HG03097 (cell line): ENCODE measurements around the gene CHST6.
"Not testable (repeated sequence)": the region's sequence is repeated elsewhere in the genome, so short reads cannot be mapped to it uniquely, and the experiment has no call there.

ENCODE experiments used
- ATAC-seq: cut with Tn5 transposase; IDR thresholded peaks from one replicate; pipeline ENCODE4 v1.9.1; 2021; ENCODE audit not compliant: unreplicated experiment, low FRiP score

CHST6 gene

DNA sequence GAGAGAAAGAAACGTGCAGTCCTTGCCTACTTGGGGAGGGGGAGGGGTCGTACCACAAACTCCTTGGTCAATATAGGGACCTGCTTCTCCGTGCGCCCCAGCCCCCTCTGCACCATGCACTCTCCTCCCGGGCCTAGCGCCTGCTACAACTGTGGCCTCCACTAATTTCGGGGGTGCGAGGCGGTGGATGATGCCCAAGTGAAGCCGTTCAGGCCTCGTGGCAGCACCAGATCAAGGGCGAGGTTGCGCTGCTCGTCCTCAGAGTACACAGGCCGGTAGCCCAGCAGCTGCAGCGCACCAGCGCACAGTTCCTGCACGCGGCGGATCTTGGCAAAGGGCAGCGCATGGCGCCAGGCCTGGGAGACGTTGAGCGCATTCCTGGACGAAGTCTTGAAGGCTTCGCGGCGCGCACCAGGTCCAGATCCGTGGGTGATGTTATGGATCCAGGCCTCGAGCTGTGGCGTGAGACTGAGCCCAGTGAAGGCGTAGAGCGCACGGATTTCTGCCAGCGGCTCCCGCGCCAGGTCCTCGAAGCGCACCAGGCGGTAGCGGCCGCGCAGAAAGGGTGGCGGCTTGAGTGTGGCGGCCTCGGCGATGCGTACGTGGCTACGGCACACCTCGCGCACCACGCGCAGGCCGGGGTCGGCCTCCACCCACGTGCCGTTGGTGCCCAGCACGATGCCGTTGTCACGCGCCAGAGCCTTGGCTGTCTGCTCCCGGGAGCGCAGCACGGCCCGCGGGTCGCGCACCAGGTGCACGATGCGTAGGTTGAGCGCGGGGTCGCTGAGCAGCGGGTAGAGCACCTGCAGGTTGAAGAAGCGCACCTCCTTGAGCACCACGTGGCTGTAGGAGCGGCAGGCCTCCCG lies 16.5 kb downstream of the CHST6 start:
- ATAC-seq = no peak

DNA sequence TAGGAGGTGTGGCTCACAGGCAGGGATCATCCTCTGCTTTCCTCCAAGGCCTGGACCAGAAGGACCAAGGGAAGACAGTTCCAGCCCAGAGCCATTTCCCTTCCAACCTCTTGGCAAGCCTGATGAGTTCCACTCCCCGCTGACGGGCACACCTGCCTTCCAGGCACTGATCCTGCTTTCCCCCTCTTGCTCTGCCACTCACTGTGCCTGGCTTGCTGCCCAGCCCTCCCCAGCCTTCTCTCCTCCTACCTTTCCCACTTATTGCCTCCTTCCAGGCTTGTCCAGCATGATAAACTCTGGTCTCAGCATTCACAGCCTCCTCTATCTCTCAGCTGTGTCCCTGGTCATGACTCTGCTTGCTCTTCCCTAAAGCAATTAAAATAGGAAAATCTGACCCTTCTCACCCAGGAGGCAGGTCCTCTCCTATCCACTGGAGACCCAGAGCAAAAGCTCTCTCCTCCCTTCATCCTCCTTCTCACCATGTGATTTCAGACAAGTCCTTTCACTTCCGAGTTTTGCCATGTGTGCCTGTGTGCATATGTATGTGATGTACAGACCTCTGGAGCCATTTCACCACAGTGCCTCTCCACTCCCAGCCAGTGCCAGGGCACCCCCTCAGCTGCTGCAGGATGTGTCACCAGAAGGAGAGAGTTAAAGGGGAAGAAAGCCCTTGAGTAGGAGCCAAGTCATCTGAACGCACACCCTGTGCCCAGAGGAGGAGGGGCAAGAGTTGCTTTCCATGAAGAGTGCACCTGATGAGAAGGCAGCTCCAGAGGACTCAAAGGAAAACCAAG lies 17.4 kb downstream of the CHST6 start:
- ATAC-seq = no peak

- ATAC-seq = no peak
Observed at GRCh38 chr16:75476817-75477216, 18.4 kb downstream of the CHST6 start.

DNA sequence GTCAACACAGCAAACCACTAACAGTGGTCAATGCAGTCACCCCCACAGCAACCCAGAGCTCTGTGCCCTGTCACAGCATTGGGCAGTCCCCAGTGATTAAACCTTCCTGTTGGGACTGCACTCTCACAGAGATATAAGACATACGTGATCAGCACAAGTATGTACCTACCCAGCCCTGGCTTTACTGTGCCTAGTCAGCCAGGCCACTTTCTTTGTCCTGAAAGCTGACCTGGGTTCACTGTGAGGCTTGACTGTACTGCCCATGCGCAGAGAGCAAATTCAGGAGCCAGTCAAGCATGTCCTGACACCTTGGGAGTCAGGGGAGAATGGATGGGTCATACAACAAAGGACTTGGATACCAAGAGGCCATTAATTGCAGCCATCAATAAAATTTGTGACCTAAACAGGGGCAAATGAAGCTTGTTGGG lies 19.8 kb downstream of the CHST6 start:
- ATAC-seq = no peak

DNA sequence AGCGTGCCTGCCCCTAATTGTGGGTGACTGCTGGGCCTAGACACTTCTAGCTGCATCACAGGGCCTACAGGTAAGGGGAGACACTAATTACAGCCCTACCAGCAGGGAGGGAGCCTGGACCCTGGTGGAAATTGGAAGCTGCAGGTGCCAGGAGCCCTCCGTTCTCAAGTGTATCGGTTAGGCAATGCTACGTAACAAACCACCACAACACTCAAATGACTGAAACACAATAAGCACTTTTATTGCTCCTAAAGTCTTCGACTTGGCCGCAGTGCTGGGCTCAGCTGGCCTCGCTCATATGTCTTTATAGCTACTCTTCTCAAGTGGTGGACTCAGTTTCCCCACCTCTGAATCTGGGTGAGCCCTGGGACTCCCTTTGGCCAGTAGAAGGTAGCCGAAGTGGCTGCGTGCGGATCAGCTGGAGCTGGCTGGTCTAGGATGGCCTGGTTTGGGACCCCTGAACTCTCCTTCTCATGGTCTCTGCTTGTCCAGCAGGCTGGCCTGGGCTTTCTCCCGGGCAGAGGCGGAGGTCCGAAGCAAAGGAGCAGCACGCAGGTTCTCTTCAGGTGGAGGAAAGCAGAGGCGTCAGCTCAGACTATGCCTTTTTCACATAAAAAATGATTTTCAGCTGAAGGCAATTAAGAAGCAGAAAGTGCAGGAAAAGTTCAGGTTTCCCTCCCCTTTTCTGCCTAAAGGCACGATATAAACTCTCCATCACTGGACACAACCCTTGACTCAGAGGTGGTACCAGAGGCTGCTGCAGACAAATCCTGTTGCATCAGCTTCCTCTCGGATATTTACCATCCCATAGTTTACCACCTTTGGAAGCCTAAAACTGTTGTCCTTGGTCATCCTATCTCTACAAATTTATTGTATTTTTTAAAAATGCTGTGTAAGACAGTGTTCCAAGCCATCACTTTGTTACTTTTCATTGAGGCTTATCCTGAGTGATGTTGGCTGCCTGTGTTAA lies 22.0 kb downstream of the CHST6 start:
- no peak for ATAC-seq

DNA sequence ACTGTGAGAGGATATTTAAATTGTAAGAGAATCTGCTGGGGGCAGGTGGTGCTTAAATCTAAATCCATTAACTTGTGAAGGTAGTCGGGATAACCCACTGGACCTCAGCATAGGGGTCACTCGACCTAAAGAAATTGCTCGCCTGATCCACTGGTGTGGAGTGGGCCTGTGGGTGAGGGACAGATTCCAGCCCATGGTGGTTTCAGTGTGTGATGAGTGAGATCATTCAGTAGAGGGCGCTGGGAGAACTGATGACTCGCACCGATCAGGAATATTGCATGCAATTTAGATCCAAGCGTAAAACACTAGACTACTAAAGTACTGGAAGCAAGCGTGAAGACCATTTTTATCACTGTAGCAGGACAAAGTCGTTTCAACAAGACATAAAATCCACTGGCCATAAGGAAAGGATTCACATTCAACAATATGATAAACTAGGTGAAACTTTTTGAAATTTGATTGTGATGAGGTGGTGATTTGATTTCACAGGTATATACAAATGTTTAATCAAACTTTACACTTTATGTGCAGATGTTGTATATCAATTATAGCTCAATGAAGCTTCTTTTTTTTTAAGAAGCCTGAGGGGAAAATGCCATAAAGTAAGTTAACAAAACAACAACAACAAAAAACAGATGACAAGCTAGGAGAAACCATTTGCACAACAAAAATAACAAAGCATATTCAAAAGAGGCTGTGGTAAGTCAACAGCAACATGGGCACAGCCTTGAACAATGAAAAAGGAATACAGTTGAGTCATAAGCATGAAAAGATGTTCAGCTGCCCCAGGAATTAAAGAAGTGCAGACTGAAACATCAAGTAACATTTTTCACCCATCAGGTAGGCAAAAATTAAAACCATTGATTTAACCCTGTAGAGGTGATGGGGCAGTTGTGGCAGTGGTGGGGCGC lies 23.3 kb downstream of the CHST6 start:
- ATAC-seq = peak; percentile 64

DNA sequence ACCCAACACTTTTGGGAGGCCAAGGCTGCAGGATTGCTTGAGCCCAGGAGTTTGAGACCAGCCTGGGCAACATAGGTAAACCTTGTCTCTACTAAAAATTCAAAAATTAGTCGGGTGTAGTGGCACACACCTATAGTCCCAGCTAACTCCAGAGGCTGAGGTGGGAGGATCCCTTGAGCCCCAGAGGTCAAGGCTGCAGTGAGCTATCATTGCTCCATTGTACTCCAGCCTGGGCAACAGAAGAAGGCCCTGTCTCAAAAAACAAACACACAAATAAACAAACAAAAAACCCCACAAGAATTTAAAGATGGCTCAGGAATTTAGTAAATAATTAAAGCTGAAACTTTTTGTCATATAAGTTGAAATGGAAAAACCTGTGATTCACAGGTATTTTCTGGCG lies 28.5 kb downstream of the CHST6 start:
- no peak for ATAC-seq

GRCh38 chr16:75464122-75464918 lies 30.9 kb downstream of the CHST6 start, which contains the start of gene TMEM170A:
Gene TMEM170A, minus strand, starts transcription at chr16:75464689. Its CDS starts 89 bp downstream, at chr16:75464600.
- peak; percentile 95 for ATAC-seq

DNA sequence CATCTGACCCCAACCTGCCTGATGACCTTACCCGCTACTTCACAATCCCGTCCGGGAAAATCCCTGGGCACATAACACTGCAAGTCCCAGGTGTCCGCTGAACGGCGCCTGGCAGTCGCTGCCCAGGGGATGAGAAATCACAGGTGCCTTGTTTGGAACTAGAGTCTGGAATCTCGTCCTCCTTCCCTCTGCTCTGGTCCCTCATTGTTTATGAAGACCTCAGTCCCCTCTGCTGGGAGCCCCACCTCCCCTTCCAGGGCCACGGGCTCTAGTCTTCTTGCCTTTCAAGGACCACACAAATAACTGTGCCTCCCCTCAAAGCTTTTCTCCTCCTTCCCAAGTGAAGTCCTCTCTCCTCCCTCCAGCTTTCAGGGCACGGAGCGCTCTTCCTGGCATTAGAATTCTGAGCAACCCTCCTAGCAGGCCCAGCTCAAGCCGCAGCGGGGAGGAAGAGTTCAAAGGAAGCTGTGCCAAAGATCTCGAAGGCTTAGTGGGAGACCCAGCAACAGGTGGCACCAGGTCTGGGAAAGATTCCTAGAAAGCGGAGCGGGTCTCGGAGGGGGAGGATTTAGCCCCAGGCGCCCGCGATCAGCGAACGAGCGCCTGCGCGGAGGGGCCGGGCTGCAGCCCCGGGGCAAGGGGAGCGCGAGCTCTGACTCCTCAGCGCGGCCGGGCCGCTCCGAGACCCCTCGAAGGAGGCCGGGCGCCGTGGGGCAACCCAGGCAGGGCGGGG lies 31.7 kb downstream of the CHST6 start:
- ATAC-seq = peak; percentile 11

DNA sequence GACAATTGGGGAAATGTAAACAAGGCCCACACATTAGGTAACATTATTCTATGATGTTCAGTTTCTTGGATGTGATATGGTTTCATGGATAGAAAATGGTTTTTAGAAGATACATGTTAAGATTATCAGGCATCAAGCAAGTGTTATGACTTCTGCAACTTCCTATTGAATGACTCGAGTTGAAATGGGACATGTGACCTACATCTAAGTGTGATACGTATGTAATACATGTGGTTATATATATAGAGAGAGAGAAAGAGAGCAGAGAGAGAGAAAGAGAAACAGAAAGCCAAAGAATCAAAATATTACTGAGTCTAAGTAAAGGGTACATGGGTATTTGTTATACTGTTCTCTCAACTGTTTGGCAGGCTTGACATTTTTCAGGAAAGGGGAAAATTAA lies 32.4 kb downstream of the CHST6 start:
- ATAC-seq = no peak

- no peak for ATAC-seq
Observed at GRCh38 chr16:75461575-75461974, 33.7 kb downstream of the CHST6 start.

- no peak for ATAC-seq
Observed at GRCh38 chr16:75460446-75460845, 34.8 kb downstream of the CHST6 start.

- no peak for ATAC-seq
Observed at GRCh38 chr16:75459691-75460090, 35.5 kb downstream of the CHST6 start.

DNA sequence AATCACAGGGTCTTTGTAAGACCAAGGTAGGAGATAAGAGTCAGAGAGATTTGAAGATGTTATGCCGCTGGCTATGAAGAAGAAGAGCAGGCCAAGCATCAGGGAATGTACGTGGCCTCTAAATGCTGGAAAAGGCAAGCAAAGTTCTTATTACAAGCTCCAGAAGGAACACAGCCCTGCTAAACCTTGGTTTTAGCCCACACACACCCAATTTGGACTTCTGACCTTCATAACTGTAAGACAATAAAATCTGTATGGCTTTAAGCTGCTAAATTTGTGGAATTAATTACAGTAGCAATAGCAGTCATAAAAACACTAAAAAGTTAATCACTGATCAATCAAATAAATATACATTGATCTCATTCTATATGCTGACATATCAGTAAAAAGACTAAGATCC lies 36.8 kb downstream of the CHST6 start:
- ATAC-seq = no peak

DNA sequence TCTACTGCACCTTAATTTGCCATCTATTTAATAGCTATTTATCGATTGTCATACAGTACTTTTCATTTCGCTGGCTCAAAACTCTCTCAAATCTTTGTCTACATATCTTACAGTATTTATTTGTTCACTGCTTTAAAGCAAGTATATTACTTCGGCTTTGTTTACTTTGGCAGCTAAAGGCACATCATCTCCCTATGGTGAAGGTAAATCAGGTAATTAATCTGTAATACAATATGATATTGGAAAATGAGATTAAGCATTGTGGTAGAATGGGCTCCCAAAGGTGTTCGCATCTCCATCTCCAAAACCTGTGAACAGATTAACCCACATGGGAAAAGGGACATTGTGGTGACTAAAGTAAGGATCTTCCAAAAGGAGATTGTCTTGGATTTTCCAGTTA lies 37.2 kb downstream of the CHST6 start:
- ATAC-seq = no peak

DNA sequence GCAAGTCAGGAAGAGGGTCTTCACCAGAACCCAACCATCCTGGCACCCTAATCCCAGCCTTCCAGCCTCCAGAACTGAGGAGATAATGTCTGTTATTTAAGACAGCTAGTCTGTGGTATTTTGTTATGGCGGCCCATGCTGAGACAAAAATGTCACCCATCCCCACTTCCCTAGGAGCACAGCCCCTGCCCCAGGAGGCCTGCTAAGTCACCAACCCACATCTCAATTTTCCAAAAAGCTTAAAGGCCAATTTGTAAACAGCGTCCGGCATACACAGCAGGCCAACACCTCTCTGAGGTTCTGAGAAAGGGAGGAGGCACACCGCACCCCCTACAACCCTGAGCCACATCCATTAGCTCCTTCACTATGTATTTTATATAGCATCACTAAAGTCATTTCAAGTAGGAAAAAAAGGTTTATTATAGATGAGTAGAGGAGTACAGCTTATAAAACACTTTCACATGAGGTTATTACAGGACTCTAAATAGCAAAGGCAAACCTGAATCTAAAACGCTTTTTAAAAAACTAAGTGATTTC lies 37.7 kb downstream of the CHST6 start:
- no peak for ATAC-seq

DNA sequence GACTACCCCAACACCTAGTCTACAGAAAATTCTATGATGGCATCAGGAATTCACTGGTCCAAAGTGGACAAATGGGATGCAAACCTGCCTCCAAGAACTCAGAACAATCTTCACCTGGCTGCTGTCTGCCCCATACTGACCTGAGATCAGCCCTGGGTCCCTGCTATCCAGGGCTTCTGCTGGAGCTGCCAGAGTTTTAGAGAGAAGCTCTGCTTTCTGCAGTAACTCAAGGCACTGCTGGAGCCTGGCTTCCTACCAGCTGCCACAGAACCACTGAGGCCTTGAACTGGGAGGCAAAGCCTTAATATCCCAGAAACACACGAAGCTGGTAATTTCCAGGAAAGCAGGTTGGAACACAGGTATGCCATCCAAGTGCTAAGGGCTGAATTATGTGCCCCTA lies 38.3 kb downstream of the CHST6 start:
- no peak for ATAC-seq

- not testable (repeated sequence) for ATAC-seq
Observed at GRCh38 chr16:75456486-75456885, 38.8 kb downstream of the CHST6 start.
